ENCODE results near the gene SPAG17. TPM values are rescaled to one million over a fixed set of nuclear protein-coding genes. Genes with fewer than 3 reads are reported as not detected.

The SPAG17 gene
- polyA plus RNA-seq, 1 of the 3 experiments (the other 2 are of a cell fraction) = not detected

GRCh38 chr1:118148034-118148433 is 37.0 kb downstream of the SPAG17 start:
- Histone ChIP-seq H2AFZ (ENCODE audit: low read depth) (no peak overlapping the region), H3K4me2 (no peak overlapping the region), H3K9me3 (no peaks in the 10 kb centered on the region), H3K27me3 (ENCODE audit: insufficient read depth) (peaks cover 9% of the 10 kb centered on the region; the same call in 1 of the 2 replicates), H3K27ac (ENCODE audit: low read depth in 2 of 2, low read length in 1 of 2) (no peak overlapping the region), H3K36me3 (replicated peaks in 1 of 2; ENCODE audit: control insufficient read depth in 1 of 2, insufficient read depth in 2 of 2, low read length in 1 of 2) (no peaks in the 10 kb centered on the region), H3K79me2 (ENCODE audit: insufficient read depth) (no peaks in the 10 kb centered on the region), H3K4me1 (ENCODE audit: control insufficient read depth in 1 of 2, insufficient read depth in 2 of 2, low read depth in 1 of 2, low read length in 1 of 2) (no peaks in the 10 kb centered on the region), H3K9me2 (no peaks in the 10 kb centered on the region), H3K9ac (no peak overlapping the region), H3F3A (replicated peaks; ENCODE audit: insufficient read depth) (no peaks in the 10 kb centered on the region), H4K20me1 (ENCODE audit: insufficient read depth) (no peaks in the 10 kb centered on the region), H3K4me3 (ENCODE audit: low read depth in 2 of 2, low read length in 1 of 2) (no peak overlapping the region)
- CTCF ChIA-PET = interaction anchor here (1.0 kb wide), 1 partner anchor 27 kb away, joined by 4 read pairs; no protein-coding TSS in a partner anchor
- no peak for DNase-seq
- TF ChIP-seq, protein P1, sequence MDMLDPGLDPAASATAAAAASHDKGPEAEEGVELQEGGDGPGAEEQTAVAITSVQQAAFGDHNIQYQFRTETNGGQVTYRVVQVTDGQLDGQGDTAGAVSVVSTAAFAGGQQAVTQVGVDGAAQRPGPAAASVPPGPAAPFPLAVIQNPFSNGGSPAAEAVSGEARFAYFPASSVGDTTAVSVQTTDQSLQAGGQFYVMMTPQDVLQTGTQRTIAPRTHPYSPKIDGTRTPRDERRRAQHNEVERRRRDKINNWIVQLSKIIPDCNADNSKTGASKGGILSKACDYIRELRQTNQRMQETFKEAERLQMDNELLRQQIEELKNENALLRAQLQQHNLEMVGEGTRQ (IDR thresholded peaks at IDR 0.05; ENCODE audit: borderline replicate concordance, low read depth, low read length) = no peak
- TF ChIP-seq FOXJ3 (CRISPR knock-in tag; IDR thresholded peaks at IDR 0.05) (no peak), FOSL2 (IDR thresholded peaks at IDR 0.05; ENCODE audit: borderline replicate concordance, low read depth) (no peak), EP300 (IDR thresholded peaks at IDR 0.05; ENCODE audit: borderline replicate concordance in 1 of 2, low read depth in 1 of 2, low read length in 1 of 2) (no peak), CHD2 (IDR thresholded peaks at IDR 0.05; ENCODE audit: low read length, partially characterized antibody) (no peak), NFIC (IDR thresholded peaks at IDR 0.05; ENCODE audit: borderline replicate concordance) (no peak), RCOR1 (IDR thresholded peaks at IDR 0.05; ENCODE audit: low read length) (no peak), TCF12 (IDR thresholded peaks at IDR 0.05) (no peak), YY1 (IDR thresholded peaks at IDR 0.05; ENCODE audit: low read depth) (no peak), SMC3 (IDR thresholded peaks at IDR 0.05; ENCODE audit: low read depth, low read length) (no peak), JUND (IDR thresholded peaks at IDR 0.05) (no peak), RFX5 (IDR thresholded peaks at IDR 0.05; ENCODE audit: low read length) (no peak), RAD21 (IDR thresholded peaks at IDR 0.05; ENCODE audit: low read length) (no peak), POLR2AphosphoS5 (IDR thresholded peaks at IDR 0.05; ENCODE audit: low read depth, low read length) (no peak), MXI1 (IDR thresholded peaks at IDR 0.05; ENCODE audit: low read depth, low read length) (no peak), REST (IDR thresholded peaks at IDR 0.05; ENCODE audit: low read depth, low read length) (no peak), IRF3 (IDR thresholded peaks at IDR 0.05; ENCODE audit: low read depth, low read length) (no peak), NRF1 (IDR thresholded peaks at IDR 0.05; ENCODE audit: low read depth, low read length) (no peak)
- TF ChIP-seq, protein P2, sequence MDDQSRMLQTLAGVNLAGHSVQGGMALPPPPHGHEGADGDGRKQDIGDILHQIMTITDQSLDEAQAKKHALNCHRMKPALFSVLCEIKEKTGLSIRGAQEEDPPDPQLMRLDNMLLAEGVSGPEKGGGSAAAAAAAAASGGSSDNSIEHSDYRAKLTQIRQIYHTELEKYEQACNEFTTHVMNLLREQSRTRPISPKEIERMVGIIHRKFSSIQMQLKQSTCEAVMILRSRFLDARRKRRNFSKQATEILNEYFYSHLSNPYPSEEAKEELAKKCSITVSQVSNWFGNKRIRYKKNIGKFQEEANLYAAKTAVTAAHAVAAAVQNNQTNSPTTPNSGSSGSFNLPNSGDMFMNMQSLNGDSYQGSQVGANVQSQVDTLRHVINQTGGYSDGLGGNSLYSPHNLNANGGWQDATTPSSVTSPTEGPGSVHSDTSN (IDR thresholded peaks at IDR 0.05) = no peak
- POLR2A ChIA-PET = no interaction called here
- 18% methylated on average over 7 of the region's 7 CpGs for WGBS (ENCODE audit: low lambda C conversion rate)
